Iris pigment epithelial cell (primary cell): ENCODE measurements around the gene RINL.
A peak's percentile ranks its signal among the peaks of the same experiment; 100 is the strongest.

Experiments used
- DNase-seq: peaks from one replicate; pipeline ENCODE4 v3.0.0-alpha.2; 2011; ENCODE audit warnings: low read depth

Gene RINL

DNA sequence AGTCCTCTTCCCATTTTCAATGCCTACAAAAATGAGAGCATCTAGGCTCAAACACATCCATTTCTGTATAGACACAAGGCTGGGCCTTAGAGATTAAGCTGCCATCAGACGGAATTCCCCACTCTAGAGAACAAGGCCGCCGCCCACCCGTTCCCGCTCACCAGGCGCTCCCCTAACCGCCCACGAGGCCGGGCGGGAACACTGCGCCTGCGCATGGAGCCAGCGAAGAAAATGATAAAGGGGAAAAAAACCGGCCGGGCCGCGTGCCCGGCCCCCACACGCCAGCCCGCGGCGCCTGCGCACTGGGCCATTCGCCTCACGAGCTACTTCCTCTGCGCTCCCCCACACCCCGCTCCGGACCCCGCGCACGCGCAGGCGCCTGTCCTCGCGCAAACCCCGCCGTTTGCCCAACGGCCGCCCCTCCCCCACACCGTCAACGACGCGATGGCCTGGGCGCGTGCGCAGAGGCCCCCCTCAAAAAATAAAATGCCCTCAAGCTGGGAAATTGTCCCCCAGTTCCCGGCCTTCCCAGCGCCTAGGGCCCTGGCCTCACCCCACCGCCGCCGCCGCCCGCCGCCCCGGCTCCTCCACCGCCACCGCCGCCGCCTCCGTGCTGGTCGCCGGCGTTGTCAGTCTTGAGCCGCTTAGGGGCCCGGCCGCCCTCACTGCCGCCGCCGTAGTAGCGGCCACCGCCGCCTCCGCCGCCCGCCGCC lies 28.8 kb downstream of the RINL start:
- peak; percentile 90 for DNase-seq

DNA sequence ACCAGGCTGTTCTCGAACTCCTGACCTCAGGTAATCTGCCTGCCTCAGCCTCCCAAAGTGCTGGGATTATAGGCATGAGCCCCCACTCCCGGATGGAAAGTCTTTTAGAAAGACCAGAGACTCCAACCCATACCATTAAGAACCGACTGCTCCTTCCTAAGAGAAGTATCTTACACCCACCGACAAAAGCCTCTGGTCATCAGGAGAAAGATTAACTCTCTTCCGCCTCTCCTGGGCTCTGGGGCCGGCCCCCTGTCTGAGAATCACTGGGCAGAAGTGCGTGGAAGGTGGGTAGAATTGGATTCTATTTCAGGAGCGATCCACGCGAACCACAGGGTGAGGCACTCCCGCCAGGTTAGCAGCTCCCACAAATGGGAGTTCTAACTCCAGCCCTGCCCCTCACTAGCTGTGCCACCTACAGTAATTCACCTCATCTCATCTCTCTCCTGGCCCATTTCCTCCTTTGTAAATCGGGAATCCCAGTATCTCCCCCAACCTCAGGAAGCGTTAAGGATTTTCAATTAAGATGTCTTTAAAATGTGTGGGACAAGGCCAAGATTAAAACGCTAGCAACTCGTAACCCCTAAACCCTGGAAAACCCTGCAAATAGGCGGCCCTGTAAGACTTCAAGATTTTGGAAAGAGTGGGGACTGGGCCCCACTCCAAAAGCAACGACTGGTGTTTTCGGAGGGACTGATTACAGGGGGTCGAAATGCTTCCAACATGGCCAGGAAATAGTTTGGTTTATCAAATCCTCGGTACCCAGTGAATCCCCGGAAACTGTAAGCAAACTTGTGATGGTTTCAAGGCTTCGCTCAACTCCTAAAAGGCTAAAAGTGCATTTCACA lies 29.6 kb downstream of the RINL start:
- no peak for DNase-seq

DNA sequence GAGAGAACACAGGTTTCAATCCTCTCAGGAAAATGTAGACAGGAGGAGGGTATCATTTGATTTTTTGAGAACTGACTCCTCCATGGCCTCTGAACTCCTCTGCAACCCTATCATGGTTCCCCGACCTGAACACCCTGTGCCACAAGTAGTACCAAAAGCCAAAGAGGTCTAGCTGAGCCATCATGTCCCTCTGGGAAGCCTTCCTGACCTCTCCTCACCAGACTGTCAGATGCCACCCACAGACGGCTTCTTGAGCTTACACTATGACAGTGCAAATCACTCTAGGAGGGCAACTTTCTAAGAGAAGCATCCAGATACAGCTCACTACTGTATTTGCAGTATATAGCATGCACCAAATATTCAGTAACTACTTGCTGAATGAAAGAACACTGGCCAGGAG lies 32.0 kb downstream of the RINL start:
- no peak for DNase-seq

DNA sequence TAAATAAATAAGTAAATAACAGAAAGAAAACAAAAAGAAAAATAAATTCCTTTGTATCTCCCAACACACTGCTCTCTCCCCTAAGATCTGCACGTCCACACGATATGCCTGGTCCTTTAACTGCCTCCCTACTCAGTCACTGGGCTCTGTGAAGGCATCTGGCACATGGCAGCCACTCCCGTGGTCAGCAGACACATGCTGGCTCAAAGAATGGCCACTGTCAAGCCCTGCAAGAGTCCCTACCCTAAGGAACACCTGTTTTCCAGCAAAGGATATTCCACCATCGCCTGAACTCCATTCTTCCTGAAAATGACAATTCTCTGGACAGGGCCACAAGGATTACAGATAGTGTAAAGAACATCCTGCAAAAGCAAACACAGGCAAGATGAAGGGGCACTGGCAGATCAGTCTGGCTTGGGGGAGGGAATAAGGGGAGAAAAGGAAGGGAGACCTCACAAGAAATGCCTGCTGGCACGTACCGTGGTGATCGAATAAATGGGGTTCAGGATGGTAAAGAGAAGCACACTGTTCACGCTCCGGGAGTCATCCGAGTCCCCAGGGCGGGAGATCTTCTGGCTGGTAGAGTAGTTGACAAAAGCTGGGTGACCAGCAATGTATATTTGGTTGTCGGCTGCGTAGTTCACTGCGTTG lies 32.6 kb downstream of the RINL start:
- DNase-seq, result no peak

DNA sequence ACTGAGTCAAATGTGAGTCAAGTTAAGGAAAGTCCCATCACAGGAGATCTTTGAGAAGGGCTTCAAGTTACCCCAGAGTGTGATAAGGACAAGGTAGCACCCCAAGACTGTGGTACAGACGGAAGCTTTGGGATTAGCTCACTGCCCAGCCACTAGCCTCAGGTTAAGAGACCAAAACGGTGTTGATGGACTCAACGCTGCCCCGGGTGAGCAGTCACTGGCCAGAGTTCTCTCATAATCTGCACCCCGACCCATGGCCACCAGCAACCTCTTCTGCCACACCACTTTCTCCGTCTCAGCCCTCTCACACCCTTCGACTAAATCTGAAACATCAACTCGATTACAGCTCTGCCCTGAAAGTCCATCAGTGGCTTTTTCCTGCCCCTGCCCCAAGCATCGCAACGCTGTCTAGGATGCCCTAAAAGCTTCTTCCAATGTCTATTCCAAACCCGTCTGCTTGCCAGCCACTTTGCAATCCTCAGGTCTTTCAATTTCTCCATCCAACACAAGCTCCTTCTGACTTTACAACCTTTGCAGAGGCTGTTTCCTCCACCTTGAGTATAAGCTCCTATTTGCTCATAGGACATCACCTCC lies 33.9 kb downstream of the RINL start:
- no peak for DNase-seq

DNA sequence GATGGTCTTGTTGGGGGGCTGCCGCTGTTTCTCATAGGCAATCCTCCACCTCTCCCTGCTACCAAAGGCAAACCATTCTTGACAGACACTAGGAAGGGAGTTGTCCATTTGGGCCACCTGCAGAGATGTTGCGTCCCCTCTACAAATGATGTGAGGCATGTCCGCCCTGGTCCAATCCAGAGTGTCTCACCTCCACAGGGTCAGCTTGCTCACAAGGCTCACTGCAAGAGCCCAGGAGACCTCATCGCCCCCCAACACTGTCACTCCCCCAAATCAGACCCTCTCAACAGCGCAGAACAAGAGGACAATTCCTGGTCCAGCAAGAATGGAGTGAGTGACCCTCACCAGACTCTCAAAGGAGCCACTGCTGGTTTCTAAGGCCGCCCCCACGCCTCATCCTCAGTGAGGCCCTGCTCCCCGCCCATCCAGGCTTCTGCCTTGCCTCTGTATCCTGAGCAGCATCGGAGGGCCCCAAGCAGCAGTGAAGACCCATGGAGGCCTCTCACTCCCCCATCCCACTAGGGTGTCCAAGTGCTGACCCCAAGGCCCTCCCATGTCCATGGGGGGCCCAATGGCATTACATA lies 34.8 kb downstream of the RINL start:
- no peak for DNase-seq

DNA sequence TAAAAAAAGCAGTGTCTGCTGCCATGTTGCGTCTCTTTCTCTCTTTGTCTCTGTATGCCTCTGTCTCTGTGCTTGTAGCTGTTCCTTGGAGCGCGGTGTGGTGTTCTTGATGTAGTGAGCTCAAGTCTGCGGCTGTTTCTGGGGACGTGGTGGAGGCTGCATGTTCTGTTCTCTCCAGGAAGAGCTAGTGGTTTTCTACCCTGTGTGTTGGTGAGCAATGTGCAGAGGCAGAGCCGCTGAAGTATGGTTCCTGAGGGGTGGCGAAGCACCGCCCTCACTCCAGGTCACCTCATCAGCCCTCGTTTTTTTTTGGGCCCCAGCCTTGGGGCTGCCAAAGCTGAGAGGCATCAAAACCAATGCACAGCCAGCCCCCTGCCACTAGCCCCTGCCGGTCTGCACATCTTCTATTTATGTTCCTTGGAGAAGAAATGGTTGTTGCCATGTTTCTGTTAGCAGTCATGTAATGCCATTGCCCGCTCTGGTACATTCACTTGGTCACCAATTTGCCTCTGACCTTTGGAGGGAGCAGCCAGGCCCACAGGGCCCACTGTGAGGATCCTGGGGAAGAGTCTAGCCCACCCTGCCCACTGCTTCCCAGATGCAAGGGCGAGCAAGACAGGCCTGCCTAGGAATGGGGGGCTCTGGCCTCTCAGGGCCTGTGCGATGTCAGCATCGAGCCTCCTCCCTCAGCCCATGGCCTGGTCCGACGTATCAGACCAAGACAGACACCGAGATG lies 35.5 kb downstream of the RINL start:
- DNase-seq, result no peak

DNA sequence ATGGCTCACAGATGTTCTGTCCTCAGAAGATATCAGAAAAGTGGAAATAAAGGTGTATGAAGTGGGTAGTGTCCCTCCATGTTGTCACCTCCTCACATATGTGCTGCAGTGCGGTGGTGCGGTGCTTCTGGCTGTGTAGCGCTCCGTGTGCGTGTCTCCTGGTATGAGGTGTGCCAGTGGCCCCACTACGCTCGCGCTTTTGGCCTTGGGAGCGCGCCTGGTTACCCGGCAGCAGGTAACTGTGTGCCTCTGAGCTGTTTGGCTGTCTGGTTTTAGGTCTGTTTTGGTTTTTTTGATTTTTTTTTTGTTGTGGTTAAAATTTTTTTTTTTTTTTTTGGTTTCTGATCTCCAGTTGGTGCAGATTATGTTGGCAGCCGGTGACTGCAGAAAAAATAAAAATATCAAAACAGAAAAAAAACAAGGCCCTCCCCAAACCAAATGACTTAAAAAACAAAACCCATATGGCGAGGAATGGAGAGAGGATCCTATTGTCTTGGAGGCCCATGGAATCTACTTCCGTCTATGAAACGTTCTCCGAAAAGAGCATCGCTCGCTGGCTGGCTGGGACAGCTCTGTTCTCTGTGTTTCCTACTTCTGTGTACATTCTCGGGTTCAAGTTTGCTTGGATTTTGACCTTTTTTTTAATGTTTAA lies 36.2 kb downstream of the RINL start:
- DNase-seq, result no peak

DNA sequence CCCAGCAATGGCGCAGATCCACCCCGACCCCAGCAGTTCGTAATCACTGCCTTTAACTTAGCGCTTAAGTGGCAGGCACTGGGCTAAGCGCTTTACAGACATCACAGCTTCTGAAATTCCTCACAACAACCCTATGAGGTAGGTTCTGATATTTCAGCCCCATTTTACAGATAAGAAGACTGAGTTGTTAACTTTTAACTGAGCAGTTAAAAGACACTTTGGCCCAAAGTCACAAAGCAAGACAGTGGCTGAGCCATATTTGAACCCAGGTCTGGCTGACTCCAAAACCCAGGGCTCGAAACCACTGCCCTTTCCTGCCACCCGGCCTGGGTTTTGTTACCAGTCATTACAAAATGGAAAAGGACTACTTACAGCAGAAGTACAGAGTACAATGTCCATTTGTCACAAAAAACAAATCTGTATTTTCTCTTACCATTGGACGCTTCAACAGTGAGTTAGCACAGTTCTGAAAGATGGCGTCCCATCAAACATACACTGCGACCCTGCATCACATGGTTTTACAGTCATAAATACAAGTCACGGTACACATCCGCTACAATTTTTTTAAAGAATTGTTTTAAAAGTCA lies 36.8 kb downstream of the RINL start:
- DNase-seq, result no peak

DNA sequence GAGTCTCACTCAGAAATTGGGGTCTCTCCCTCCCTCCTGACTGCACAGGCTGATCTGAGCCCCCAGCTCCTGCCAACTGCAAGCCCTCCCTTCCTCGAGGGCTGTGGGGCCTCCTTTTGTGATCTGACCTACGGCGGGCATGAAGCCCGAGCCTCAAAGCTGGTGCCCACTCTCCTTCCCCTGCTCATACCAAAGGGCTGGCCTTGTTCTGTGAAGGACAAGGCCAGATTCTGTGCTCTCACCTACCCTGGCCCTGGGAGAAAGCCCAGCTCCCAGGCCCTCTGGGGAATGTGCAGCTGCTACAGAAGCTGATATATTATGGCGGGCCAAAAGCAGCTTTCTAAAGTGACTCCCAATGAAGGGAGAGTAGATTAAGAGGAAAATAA lies 37.5 kb downstream of the RINL start:
- no peak for DNase-seq

DNA sequence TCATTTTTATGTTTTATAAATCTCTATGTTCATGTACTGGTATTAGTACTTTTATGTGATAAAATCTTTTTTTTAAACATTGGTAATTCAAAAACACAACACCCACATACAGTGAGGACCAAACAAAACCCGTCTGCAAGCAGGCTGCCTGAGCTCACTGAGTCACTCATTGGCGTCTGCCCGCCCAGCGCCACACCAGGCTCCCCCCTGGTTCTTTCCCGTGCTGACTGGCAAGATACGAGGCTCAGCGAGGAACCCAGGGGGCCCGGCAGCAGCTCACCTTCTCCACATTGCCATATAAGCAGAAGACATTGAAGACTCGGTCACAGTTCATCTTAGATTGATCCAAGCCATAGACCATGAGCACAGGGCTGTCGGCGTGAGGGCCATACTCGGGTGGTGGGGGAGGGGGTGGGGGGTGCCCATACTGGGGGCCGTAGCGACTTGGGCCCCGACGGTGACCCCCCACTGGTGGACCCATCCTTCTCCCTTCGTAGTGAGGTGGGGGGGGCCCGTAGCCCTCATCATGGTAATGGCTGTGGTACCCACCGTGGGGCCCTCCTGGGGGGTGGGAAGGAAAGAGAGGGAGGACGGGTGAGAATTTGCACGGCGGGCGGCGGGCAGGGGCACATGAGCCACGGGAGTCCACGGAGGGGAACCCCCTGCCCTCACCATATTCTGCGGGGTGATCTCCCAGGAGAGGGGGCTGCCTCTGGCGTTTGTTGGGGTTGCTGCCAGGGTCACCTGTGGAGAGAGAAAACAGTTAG lies 38.1 kb downstream of the RINL start:
- no peak for DNase-seq

DNA sequence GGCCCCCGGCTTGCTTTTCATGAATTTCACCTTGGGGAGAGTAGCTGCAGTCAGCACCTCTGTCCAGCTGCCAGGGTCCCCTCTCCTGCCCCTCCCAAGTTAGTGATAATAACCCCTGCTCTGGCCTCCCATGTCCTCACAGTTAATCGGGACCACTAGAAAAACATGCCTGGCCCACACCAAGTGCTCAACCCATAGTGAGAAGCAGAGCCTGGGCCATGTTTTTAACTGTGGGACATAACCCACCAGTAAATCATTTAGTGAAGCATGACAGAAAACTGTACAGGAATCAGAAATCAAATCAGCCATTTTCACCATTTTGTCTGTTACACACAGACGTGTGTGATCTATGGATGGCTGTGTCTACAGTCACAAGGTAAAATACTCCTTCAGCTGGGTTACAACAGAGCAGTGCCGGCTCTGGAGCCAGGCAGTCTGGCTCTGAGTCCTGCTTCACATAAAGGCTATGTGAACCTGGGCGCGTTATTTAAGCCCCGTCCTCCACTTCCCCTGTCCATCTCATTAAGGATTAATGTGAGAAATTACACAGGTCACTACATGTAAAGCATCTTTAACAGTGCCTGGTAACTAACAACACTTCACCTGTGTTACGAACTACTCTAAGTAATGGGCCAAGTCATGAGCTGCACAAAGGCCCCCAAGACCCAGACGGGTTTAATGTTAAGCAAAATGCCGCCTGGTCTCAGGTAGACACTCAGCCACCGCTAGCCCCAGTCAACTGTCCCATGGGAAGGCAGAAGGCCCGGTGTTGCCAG lies 38.9 kb downstream of the RINL start:
- no peak for DNase-seq

DNA sequence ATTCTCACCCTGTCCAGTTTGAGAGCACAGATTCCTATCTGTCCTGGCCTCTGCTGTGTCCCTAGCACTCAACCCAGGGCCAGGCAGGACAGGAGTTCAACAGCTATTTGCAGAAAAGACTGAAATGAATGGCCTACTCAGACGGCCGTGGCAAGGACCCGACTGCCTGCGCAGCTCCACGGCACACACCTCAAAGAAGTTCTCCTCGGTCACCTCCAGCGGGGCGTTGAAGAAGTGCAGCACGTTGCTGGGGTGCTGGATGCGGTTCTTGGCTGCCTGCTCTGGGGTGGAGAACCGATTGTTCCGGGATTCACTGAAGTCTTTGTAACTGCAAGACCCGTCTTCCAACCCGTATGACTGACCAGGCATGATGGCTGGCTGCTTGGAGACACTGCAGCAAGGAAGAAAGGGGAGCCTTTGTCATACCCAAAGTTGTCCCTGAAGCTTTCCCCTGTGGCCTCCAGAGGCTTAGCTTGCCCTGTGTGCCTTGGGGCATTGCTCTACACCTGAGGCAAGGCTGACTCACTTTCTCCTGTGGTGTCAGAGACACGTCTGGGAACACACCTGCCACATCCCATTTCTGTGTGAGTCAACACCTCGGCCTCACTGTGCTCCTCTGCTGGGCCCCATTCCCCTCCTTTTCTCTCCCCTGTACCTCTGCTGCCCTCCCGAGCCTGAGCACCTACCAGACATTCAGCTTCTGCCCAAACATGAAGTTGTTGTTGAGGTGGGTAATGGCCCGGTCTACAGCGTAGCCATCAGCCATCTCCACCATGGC lies 39.7 kb downstream of the RINL start:
- peak; percentile 25 for DNase-seq

DNA sequence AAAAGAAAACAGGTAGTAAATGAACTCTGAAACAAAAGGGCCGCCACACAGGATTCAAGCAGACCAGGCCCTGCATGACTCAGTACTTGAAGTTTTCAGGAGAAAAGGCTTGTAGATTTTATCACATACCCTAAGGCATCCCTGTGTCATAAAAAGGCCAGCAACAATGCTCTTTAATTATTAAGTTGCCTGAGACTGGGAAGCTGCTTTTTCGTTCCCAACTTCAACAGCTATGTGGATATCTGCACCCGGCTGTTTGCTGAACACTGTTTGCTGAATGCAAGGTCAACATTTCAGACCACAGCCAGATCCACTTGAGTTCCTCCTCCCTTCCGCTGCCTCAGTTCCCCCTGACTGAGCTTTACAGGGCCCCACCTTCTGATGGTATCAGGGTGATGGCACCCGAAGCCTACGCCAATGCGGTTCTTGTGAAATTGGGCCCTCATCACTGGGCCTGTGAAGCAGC lies 40.4 kb downstream of the RINL start:
- peak; percentile 27 for DNase-seq

DNA sequence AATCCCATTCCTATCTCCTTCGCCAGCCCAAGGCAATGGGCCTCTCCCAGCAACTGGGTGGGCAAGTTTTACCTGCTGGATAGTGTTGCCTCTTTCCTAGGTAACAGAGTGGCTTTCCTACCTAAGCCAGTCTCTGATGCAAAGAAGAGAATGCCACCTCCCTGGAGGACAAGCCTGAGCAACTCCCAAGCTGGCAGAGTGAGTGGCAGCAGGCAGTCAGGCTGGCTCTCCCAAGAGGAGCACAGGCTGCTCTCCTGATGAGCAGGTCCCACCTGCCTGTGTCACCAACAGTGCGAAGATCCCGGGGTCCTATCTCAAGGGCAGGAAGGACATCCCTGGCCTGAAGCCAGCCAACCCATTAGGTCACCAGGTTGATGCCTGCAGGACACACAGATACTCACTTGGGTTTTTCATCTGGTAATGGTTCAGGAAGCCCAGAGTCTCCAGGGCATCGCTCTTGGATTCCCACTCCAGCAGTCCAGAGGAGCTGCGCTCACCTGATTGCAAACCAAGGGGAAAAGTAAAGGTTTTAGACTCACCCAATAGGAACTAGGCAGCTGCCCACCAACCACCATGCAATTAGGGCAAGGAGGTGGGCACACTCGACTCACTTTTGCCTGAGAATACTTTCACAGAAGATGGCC lies 41.0 kb downstream of the RINL start:
- no peak for DNase-seq

DNA sequence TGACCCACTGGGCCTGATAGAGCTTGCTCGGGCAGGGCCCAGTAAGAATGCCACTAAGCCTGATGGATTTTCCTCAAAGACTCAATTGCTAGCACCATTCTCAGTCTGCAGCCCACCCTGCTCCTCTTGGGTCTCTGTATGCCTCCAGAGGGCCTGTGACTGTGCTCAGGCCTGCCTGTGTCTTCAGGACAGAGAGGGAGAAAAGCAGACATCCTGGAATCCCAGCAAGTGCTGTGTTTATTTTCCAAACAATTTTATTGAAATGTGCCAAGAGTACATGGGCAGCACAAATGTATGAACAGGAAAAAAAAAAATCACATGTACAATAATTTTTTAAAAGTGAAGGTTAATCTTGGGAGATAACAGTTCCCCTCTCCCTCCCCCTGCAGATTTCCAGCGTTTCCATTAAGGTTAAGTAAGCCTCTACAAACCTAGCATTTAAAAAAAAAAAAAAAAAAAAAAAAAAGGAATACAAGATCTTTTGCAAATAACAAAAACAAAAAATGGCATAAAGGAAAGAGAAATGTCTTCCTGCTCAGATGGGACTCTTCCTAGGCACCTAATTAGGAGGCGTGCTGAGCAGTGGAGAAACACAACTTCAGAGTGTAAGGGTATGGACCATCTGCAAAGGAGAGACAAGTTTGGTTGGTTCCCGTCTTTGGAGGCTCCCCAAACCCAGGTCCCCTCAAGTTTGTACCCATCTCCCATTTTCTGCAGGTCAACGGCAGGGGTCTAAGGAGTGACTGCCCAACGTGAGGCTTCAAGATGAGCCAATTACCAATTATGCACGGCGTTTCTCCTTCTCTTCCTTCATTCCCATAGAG lies 41.7 kb downstream of the RINL start:
- DNase-seq, result no peak

DNA sequence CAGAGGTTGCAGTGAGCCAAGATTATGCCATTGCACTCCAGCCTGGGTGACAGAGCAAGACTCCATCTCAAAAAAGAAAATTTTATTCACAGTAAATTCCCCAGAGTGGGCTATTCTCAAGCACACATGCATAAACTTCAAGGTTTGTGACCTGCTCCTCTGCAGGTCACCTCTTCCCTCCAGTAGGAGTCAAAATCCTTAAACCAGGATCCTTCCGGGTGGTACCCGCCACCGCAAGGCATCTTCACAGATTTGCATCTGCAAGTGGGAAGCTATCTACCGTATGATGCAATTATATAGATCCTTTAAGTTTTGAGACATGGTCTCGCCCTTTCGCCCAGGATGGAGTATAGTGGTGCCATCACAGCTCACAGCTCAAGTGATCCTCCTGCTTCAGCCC lies 43.5 kb downstream of the RINL start:
- no peak for DNase-seq
